ENCODE results near the gene EIF3J.
"Not testable (repeated sequence)": the region's sequence is repeated elsewhere in the genome, so short reads cannot be mapped to it uniquely, and the experiment has no call there.

Gene EIF3J

GRCh38 chr15:44550256-44550655 lies 13.3 kb downstream of the EIF3J start:
- DNase-seq (ENCODE audit: extremely low spot score), result no peak
- no peak for TF ChIP-seq CTCF (IDR thresholded peaks at IDR 0.05; ENCODE audit: control extremely low read depth, extremely low read depth, low read depth, missing control alignments)
- POLR2A ChIA-PET, result interaction anchor here (0.6 to 1.4 kb wide), 2 partner anchors 9 to 22 kb away, joined by 3 to 4 read pairs; no protein-coding TSS in a partner anchor
- CTCF ChIA-PET, result interaction anchor here (1.2 to 1.4 kb wide), 2 partner anchors 9 to 21 kb away, joined by 3 to 4 read pairs; no protein-coding TSS in a partner anchor

- TF ChIP-seq CTCF (IDR thresholded peaks at IDR 0.05; ENCODE audit: control extremely low read depth, extremely low read depth, low read depth, missing control alignments), result no peak
- ChIA-PET POLR2A (interaction anchor here (1.4 kb wide), 1 partner anchor 10 kb away, joined by 4 read pairs; no protein-coding TSS in a partner anchor), CTCF (interaction anchor here (1.2 kb wide), 1 partner anchor 22 kb away, joined by 4 read pairs; no protein-coding TSS in a partner anchor)
- no peak for DNase-seq (ENCODE audit: extremely low spot score)
These were observed 13.8 kb downstream of the EIF3J start for GRCh38 chr15:44550734-44551133.

- no peak for TF ChIP-seq CTCF (IDR thresholded peaks at IDR 0.05; ENCODE audit: control extremely low read depth, extremely low read depth, low read depth, missing control alignments)
- no peak for DNase-seq (ENCODE audit: extremely low spot score)
- CTCF ChIA-PET, result interaction anchor here (0.7 to 1.7 kb wide), 3 partner anchors 9 to 34 kb away, joined by 3 to 9 read pairs (median 4); no protein-coding TSS in a partner anchor
- POLR2A ChIA-PET, result interaction anchor here (0.6 kb wide), 1 partner anchor 22 kb away, joined by 4 read pairs; no protein-coding TSS in a partner anchor
These were observed 18.2 kb downstream of the EIF3J start for GRCh38 chr15:44554934-44555723.

GRCh38 chr15:44560926-44561325 lies 24.0 kb downstream of the EIF3J start:
- DNase-seq (ENCODE audit: extremely low spot score); POLR2A ChIA-PET: not testable (repeated sequence)
- CTCF ChIA-PET, result interaction anchor here (1.4 kb wide), 2 partner anchors 14 to 18 kb away, joined by 4 to 5 read pairs; no protein-coding TSS in a partner anchor

- TF ChIP-seq CTCF (IDR thresholded peaks at IDR 0.05; ENCODE audit: control extremely low read depth, extremely low read depth, low read depth, missing control alignments), result no peak
- POLR2A ChIA-PET, result no interaction called here
These were observed 28.6 kb downstream of the EIF3J start for GRCh38 chr15:44565387-44566154.

GRCh38 chr15:44566155-44566540 lies 29.2 kb downstream of the EIF3J start:
- no peak for TF ChIP-seq CTCF (IDR thresholded peaks at IDR 0.05; ENCODE audit: control extremely low read depth, extremely low read depth, low read depth, missing control alignments)
- POLR2A ChIA-PET, result no interaction called here
- DNase-seq (ENCODE audit: extremely low spot score), result no peak
- CTCF ChIA-PET, result interaction anchor here (1.2 kb wide), 2 partner anchors 13 to 54 kb away, joined by 3 read pairs; no protein-coding TSS in a partner anchor

More at GRCh38 chr15:44565387-44566154, 28.6 kb downstream of the EIF3J start:
- no peak for DNase-seq (ENCODE audit: extremely low spot score)
- CTCF ChIA-PET, result interaction anchor here (1.2 to 1.5 kb wide), 3 partner anchors 14 to 296 kb away, joined by 3 read pairs; no protein-coding TSS in a partner anchor
